GM12878 (cell line): Measurements from ENCODE around the gene ATXN1. TPM values are rescaled to one million over a fixed set of nuclear protein-coding genes. Genes with fewer than 3 reads are reported as not detected.

Source experiments
- ATAC-seq: fragments of 200-7000 bp; cut with Tn5 transposase; 3 replicates; pipeline ENCODE4 v1.9.1; 2020; ENCODE audit warnings: mild to moderate bottlenecking, moderate library complexity
- BruUV-seq: library from RNA; stranded (reverse); fragments of 400-500 nt; replicated peaks from 2 replicates; lab custom pipeline; 2021; lab: Mats Ljungman, UMichigan
- CTCF ChIA-PET: fragments of 300-600 bp; sonication (Branson Sonifier 250); formaldehyde crosslinking; extraction: SDS; loops from one replicate; lab custom pipeline; 2021; ENCODE audit warnings: inconsistent platforms; lab: Yijun Ruan, JAX
- POLR2A ChIA-PET: fragments of 350-600 bp; formaldehyde crosslinking; extraction: SDS; loops from one replicate; lab custom pipeline; 2021; ENCODE audit warnings: inconsistent platforms; lab: Charles Lee
- RAD21 ChIA-PET: fragments of 300-600 bp; sonication (Branson Sonifier 250); formaldehyde crosslinking; loops from one replicate; lab custom pipeline; 2023; ENCODE audit warnings: antibody characterized with exemption; ENCODE audit not compliant: unreplicated experiment; lab: Charles Lee
- SMC1A ChIA-PET: fragments of 300-600 bp; sonication (Branson Sonifier 250); formaldehyde crosslinking; loops from one replicate; lab custom pipeline; 2023; ENCODE audit not compliant: unreplicated experiment, uncharacterized antibody; lab: Charles Lee
- DNase-seq: peaks from one replicate; pipeline ENCODE4 v3.0.0-alpha.2; 2011; ENCODE audit warnings: low read depth, low spot score
- FAIRE-seq: peaks from 3 replicates; lab custom pipeline; 2011; peaks lifted over from hg19 to GRCh38; lab: Jason Lieb, UNC
- H2AFZ ChIP-seq: 2 replicates; pipeline ENCODE4 v1.6.0; 2011; ENCODE audit warnings: low read depth, low read length, control low read depth; ENCODE audit not compliant: control insufficient read depth
- H3K27ac ChIP-seq: 2 replicates; pipeline ENCODE4 v1.5.1; 2011; ENCODE audit warnings: control low read depth; ENCODE audit not compliant: control insufficient read depth, insufficient read depth
- H3K27me3 ChIP-seq, 2 experiments: replicated peaks in 1 of 2; 2 replicates each; pipeline versions ENCODE4 v1.6.0 to v1.6.1; 2011; ENCODE audit warnings: low read length in 1 of 2; ENCODE audit not compliant: control insufficient read depth in 2 of 2, insufficient read depth in 2 of 2
- H3K36me3 ChIP-seq, 2 experiments: 2 replicates each; pipeline ENCODE4 v1.5.1; 2011; ENCODE audit warnings: low read length in 1 of 2; ENCODE audit not compliant: control insufficient read depth in 2 of 2, insufficient read depth in 2 of 2
- H3K4me1 ChIP-seq: 2 replicates; pipeline ENCODE4 v1.6.1; 2011; ENCODE audit warnings: mild to moderate bottlenecking, low read length, moderate library complexity, mixed read lengths; ENCODE audit not compliant: control insufficient read depth, insufficient read depth
- H3K4me2 ChIP-seq: 2 replicates; pipeline ENCODE4 v1.6.0; 2011; ENCODE audit warnings: control low read depth; ENCODE audit not compliant: control insufficient read depth, insufficient read depth
- H3K4me3 ChIP-seq: fragments of 200-600 bp; sonication (generic); 2 replicates; pipeline ENCODE4 v1.5.1; 2016
- H3K79me2 ChIP-seq: 2 replicates; pipeline ENCODE4 v1.6.0; 2011; ENCODE audit warnings: low read length; ENCODE audit not compliant: control insufficient read depth, insufficient read depth
- H3K9ac ChIP-seq: 2 replicates; pipeline ENCODE4 v1.8.0; 2011; ENCODE audit warnings: low read length, control low read depth, mixed read lengths; ENCODE audit not compliant: control insufficient read depth, insufficient read depth
- H3K9me3 ChIP-seq: replicated peaks from 3 replicates; pipeline ENCODE4 v1.5.1; 2011; ENCODE audit warnings: mild to moderate bottlenecking, low read length; ENCODE audit not compliant: control insufficient read depth, insufficient read depth
- H4K20me1 ChIP-seq: 2 replicates; pipeline ENCODE4 v1.6.0; 2011; ENCODE audit not compliant: control insufficient read depth, insufficient read depth
- BCL3 ChIP-seq: IDR thresholded peaks from 2 replicates; pipeline ENCODE4 v1.6.1; 2011; ENCODE audit warnings: borderline replicate concordance, low read depth, mild to moderate bottlenecking, moderate library complexity, low read length; ENCODE audit not compliant: insufficient read depth, poor library complexity, severe bottlenecking
- CTCF ChIP-seq, 3 experiments: IDR thresholded peaks in 2 of 3; conservative IDR thresholded peaks in 1 of 3; 2 replicates each; pipeline ENCODE4 v1.5.1; 2011; ENCODE audit warnings: low read depth in 3 of 3, low read length in 3 of 3, mild to moderate bottlenecking in 3 of 3, control low read depth in 2 of 3, moderate library complexity in 2 of 3, inconsistent platforms in 1 of 3, mixed read lengths in 1 of 3; ENCODE audit not compliant: control insufficient read depth in 2 of 3, insufficient read depth in 1 of 3; ENCODE audit errors: extremely low read depth in 1 of 3
- DPF2 ChIP-seq: fragments of 450-650 bp; IDR thresholded peaks from 2 replicates; pipeline ENCODE4 v1.6.1; 2017; ENCODE audit warnings: mild to moderate bottlenecking
- E2F4 ChIP-seq: IDR thresholded peaks from 2 replicates; pipeline ENCODE4 v1.6.1; 2012; ENCODE audit warnings: low read depth, low read length, improper control_type of control experiment
- ETV6 ChIP-seq, 2 experiments: fragments of 450-650 bp in 1 of 2; IDR thresholded peaks in 1 of 2; conservative IDR thresholded peaks in 1 of 2; 2 replicates each; pipeline ENCODE4 v1.6.1; 2014; ENCODE audit warnings: antibody characterized with exemption in 1 of 2, borderline replicate concordance in 1 of 2, low read depth in 1 of 2, mild to moderate bottlenecking in 1 of 2, moderate library complexity in 1 of 2
- FOS ChIP-seq: IDR thresholded peaks from 3 replicates; pipeline ENCODE4 v1.6.1; 2011; ENCODE audit warnings: borderline replicate concordance; ENCODE audit not compliant: insufficient read length; ENCODE audit errors: extremely low read depth
- FOXM1 ChIP-seq: IDR thresholded peaks from 2 replicates; pipeline ENCODE4 v1.6.1; 2012; ENCODE audit warnings: low read depth, mild to moderate bottlenecking, inconsistent platforms, low read length, moderate library complexity
- JUND ChIP-seq: IDR thresholded peaks from 2 replicates; pipeline ENCODE4 v1.6.1; 2012; ENCODE audit warnings: low read depth, mild to moderate bottlenecking, low read length, improper control_type of control experiment, moderate library complexity
- NFYA ChIP-seq: IDR thresholded peaks from 2 replicates; pipeline ENCODE4 v1.6.1; 2011; ENCODE audit warnings: low read depth, mild to moderate bottlenecking, low read length, improper control_type of control experiment, borderline replicate concordance
- NR2F1 ChIP-seq: fragments of 450-650 bp; conservative IDR thresholded peaks from 2 replicates; pipeline ENCODE4 v1.6.1; 2017; ENCODE audit warnings: mild to moderate bottlenecking
- RELB ChIP-seq: fragments of 450-650 bp; IDR thresholded peaks from 2 replicates; pipeline ENCODE4 v1.6.1; 2017; ENCODE audit warnings: low read depth, mild to moderate bottlenecking, moderate library complexity
- STAT3 ChIP-seq: IDR thresholded peaks from 2 replicates; pipeline ENCODE4 v1.6.1; 2011; ENCODE audit warnings: low read depth, low read length, improper control_type of control experiment
- USF2 ChIP-seq: IDR thresholded peaks from 2 replicates; pipeline ENCODE4 v1.6.1; 2011; ENCODE audit warnings: low read depth, low read length, improper control_type of control experiment, borderline replicate concordance
- ZNF384 ChIP-seq: IDR thresholded peaks from 2 replicates; pipeline ENCODE4 v1.6.1; 2012; ENCODE audit warnings: low read depth, mild to moderate bottlenecking, low read length, improper control_type of control experiment, borderline replicate concordance
- WGBS: methylation state at CpG from one replicate; pipeline ENCODE4 v1.1.6; 2016; ENCODE audit warnings: low lambda C conversion rate; ENCODE audit not compliant: insufficient replicate concordance, insufficient coverage; ENCODE audit errors: missing lambda C conversion rate; 5-methylcytosine and 5-hydroxymethylcytosine counted together
- in situ Hi-C: fragments of 300-500 bp; cut with MboI; formaldehyde crosslinking; loops from 9 replicates; pipeline ENCODE4 v1.14.3; 2018; ENCODE audit warnings: mixed read lengths
- intact Hi-C: fragments of 100-400 bp; cut with micrococcal nuclease; formaldehyde crosslinking; loops from one replicate; pipeline ENCODE4 v1.14.2; 2022; ENCODE audit not compliant: unreplicated experiment
- polyA plus RNA-seq, 11 experiments: library from polyadenylated mRNA; depleted of rRNA in 4 of 11; unstranded in 6 of 11; stranded (reverse) in 5 of 11; fragments of >200 nt; fragmentation: Nextera tagmentation in 4 of 11; fragmentation: Illumina TruSeq in 1 of 11; extraction: Ambion mirVana in 4 of 11; extraction: Trizol in 1 of 11; gene quantifications; 1 replicate in 1 of 11; 2 replicates in 10 of 11; pipeline versions ENCODE4 v1.2.1 to v1.2.3, GENCODE V29; 2011 to 2016; ENCODE audit warnings: inconsistent platforms in 2 of 11, missing spikeins in 2 of 11, low read depth in 1 of 11
- total RNA-seq, 4 experiments: library from RNA; depleted of rRNA in 3 of 4; stranded (reverse); fragments of >200 nt in 3 of 4; fragmentation: Illumina TruSeq in 1 of 4; extraction: Trizol in 1 of 4; gene quantifications; 2 replicates each; pipeline versions ENCODE4 v1.2.1 to v1.2.3, GENCODE V29; 2013 to 2021

The ATXN1 gene
- total and polyA plus RNA-seq, 10 of the 15 experiments (the other 5 are each of a cell fraction or from before 2014, with no cell fraction given) = 12.2 to 51.2 (median 20.5) TPM

GRCh38 chr6:16305246-16305725 lies 456.0 kb downstream of the ATXN1 start:
- peak; percentile 83 for DNase-seq
- peak; percentile 23 for FAIRE-seq
- CTCF ChIA-PET = interaction anchor here (0.6 to 1.7 kb wide), 5 partner anchors 12 to 465 kb away, joined by 3 to 8 read pairs (median 4); no protein-coding TSS in a partner anchor
- TF ChIP-seq USF2 (no peak), DPF2 (0 out of 2 replicates have a peak, but pooled peaks have one; percentile 62), RELB (peak; percentile 69; the same call in 1 of the 2 replicates), ETV6 (conservative IDR thresholded peaks at IDR 0.05 in 1 of 2, IDR thresholded peaks at IDR 0.05 in 1 of 2; ENCODE audit: borderline replicate concordance in 1 of 2, low read depth in 1 of 2) (no peak), BCL3 (peak; percentile 29), STAT3 (no peak), FOS (no peak), FOXM1 (peak; percentile 59; the same call in 1 of the 2 replicates), E2F4 (no peak), NFYA (no peak), CTCF (IDR thresholded peaks at IDR 0.05 in 2 of 3, conservative IDR thresholded peaks at IDR 0.05 in 1 of 3; ENCODE audit: control insufficient read depth in 2 of 3, extremely low read depth in 1 of 3, insufficient read depth in 1 of 3, low read depth in 3 of 3, low read length in 3 of 3) (no peak), NR2F1 (no peak), ZNF384 (peak; percentile 88), JUND (0 out of 2 replicates have a peak, but pooled peaks have one; percentile 63)

More at GRCh38 chr6:16305246-16305725, 456.0 kb downstream of the ATXN1 start:
- SMC1A ChIA-PET = interaction anchor here (0.6 to 1.7 kb wide), 7 partner anchors 13 to 1043 kb away, joined by 3 to 4 read pairs (median 3); no protein-coding TSS in a partner anchor
- in situ Hi-C loops (no loop called here), intact Hi-C loops (loop anchor here (10.0 kb wide), 1 partner anchor 460 kb away; the partner anchor contains the start of gene ATXN1)
- H3K9ac ChIP-seq = peak overlapping the region; percentile 51
- RAD21 ChIA-PET = interaction anchor here (0.7 to 1.3 kb wide), 4 partner anchors 15 to 407 kb away, joined by 3 to 4 read pairs (median 4); no protein-coding TSS in a partner anchor
- no TSS peak for BruUV-seq
- H3K4me1 ChIP-seq = peaks cover 32% of the 10 kb centered on the region
- H3K36me3 ChIP-seq = peaks cover 0 to 12% of the 10 kb centered on the region in 2 experiments; a peak in 2 of 4 replicates
- H4K20me1 ChIP-seq = no peaks in the 10 kb centered on the region
- under 1% methylated on average over 7 of the region's 7 CpGs for WGBS
- peak; percentile 90 for ATAC-seq
- peak overlapping the region; percentile 25; the same call in 1 of the 2 replicates for H2AFZ ChIP-seq
- POLR2A ChIA-PET = interaction anchor here (0.5 to 0.8 kb wide), 3 partner anchors 199 to 513 kb away, joined by 3 to 5 read pairs (median 3); no protein-coding TSS in a partner anchor
- peak overlapping the region; percentile 88 for H3K4me2 ChIP-seq
- H3K79me2 ChIP-seq = no peaks in the 10 kb centered on the region
- H3K9me3 ChIP-seq = no peaks in the 10 kb centered on the region
- peak overlapping the region; percentile 75 for H3K27ac ChIP-seq
- H3K4me3 ChIP-seq = peak overlapping the region; percentile 53; the same call in 1 of the 2 replicates
- no peaks in the 10 kb centered on the region for H3K27me3 ChIP-seq
